ENCODE measurements around the gene KCNK4.
A peak's percentile ranks its signal among the peaks of the same experiment; 100 is the strongest.

Gene KCNK4

DNA sequence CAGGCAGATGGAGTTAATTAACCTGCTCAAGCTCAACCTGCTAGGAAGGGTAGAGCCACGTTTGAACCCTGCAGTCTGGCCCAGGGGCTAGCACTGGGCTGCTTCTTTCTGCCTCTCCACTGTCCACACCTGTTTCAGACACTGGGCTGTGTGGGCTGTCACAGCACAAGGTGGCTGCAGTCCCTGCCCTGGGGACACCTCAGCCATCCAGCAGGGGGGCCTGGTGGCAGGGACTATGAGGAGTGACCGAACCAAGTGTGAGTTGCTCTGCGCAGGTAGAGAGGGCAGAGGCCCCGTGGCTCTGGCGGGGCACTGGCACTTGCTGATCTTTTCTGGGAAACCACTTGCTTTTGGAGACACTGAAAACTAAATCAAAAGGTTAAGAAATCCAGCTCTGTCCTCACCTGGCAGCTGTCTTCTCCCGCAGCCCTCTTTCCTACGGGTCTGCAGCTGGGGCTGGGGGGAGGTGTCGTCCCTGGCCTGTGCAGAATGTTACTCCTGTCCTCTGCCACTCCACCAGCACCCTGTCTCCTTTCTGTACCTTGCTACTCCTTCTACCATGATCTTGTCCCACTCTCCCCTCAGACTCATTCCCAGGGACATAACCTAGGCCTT is 12.4 kb upstream of the KCNK4 start:
- Histone ChIP-seq H3K4ac (ENCODE audit: low read depth, low read length) (no peak overlapping the region), H2BK5ac (ENCODE audit: low read depth, low read length, poor library complexity) (no peak overlapping the region)
- no CpG with 5 or more reads among the region's 8 CpGs for WGBS (ENCODE audit: extremely low coverage, insufficient coverage, insufficient read length)

GRCh38 chr11:64281957-64282770 is 8.9 kb upstream of the KCNK4 start:
- Histone ChIP-seq H3K9ac (ENCODE audit: low read length) (no peak overlapping the region), H3K18ac (ENCODE audit: low read length) (no peak overlapping the region), H2AK5ac (ENCODE audit: low read length) (no peak overlapping the region), H2BK120ac (ENCODE audit: insufficient read depth, low read length, poor library complexity) (no peak overlapping the region), H3K23ac (ENCODE audit: low read length) (no peak overlapping the region), H4K91ac (ENCODE audit: low read depth, low read length) (no peak overlapping the region), H3K9me3 (ENCODE audit: insufficient read depth, low read depth, low read length) (peaks cover 2% of the 10 kb centered on the region), H3K79me1 (ENCODE audit: low read length) (peaks cover 14% of the 10 kb centered on the region), H3K4me1 (ENCODE audit: control insufficient read depth in 1 of 2, insufficient read depth in 2 of 2, low read length in 2 of 2) (peaks cover 14 to 18% of the 10 kb centered on the region in 2 experiments), H2AFZ (ENCODE audit: insufficient read depth, low read length, poor library complexity) (no peak overlapping the region), H3K4ac (ENCODE audit: low read depth, low read length) (no peak overlapping the region), H3K27ac (ENCODE audit: low read depth, low read length) (no peak overlapping the region), H4K8ac (ENCODE audit: low read depth, low read length) (no peak overlapping the region), H3K4me3 (ENCODE audit: low read depth, low read length) (no peak overlapping the region), H3K4me2 (ENCODE audit: low read length) (no peak overlapping the region), H3K79me2 (ENCODE audit: control insufficient read depth, insufficient read depth, low read length, poor library complexity) (peaks cover 7% of the 10 kb centered on the region), H4K12ac (ENCODE audit: low read depth, low read length) (no peak overlapping the region), H3K27me3 (ENCODE audit: insufficient read depth, low read length) (no peaks in the 10 kb centered on the region), H2BK5ac (ENCODE audit: low read depth, low read length, poor library complexity) (no peak overlapping the region), H3K14ac (ENCODE audit: low read length) (no peak overlapping the region), H3K36me3 (ENCODE audit: control insufficient read depth in 1 of 2, insufficient read depth in 2 of 2, low read length in 2 of 2) (peaks cover 14 to 16% of the 10 kb centered on the region in 2 experiments), H2BK12ac (ENCODE audit: low read length) (no peak overlapping the region)
- no CpG with 5 or more reads among the region's 22 CpGs for WGBS (ENCODE audit: extremely low coverage, insufficient coverage, insufficient read length)
- peak; percentile 67 to 82 for DNase-seq

More for the DNA sequence above, 12.4 kb upstream of the KCNK4 start:
- Histone ChIP-seq H4K12ac (ENCODE audit: low read depth, low read length) (no peak overlapping the region), H3K27me3 (ENCODE audit: insufficient read depth, low read length) (no peaks in the 10 kb centered on the region), H2BK12ac (ENCODE audit: low read length) (no peak overlapping the region), H3K36me3 (ENCODE audit: control insufficient read depth in 1 of 2, insufficient read depth in 2 of 2, low read length in 2 of 2) (peaks cover 20 to 24% of the 10 kb centered on the region in 2 experiments), H3K23ac (ENCODE audit: low read length) (peak overlapping the region; percentile 17), H3K14ac (ENCODE audit: low read length) (no peak overlapping the region), H2AFZ (ENCODE audit: insufficient read depth, low read length, poor library complexity) (no peak overlapping the region), H3K79me1 (ENCODE audit: low read length) (peaks cover 9% of the 10 kb centered on the region), H3K9me3 (ENCODE audit: insufficient read depth, low read depth, low read length) (peaks cover 2% of the 10 kb centered on the region), H4K8ac (ENCODE audit: low read depth, low read length) (no peak overlapping the region), H4K91ac (ENCODE audit: low read depth, low read length) (no peak overlapping the region), H2AK5ac (ENCODE audit: low read length) (no peak overlapping the region), H2BK120ac (ENCODE audit: insufficient read depth, low read length, poor library complexity) (no peak overlapping the region), H3K79me2 (ENCODE audit: control insufficient read depth, insufficient read depth, low read length, poor library complexity) (no peaks in the 10 kb centered on the region), H3K4me2 (ENCODE audit: low read length) (no peak overlapping the region), H3K27ac (ENCODE audit: low read depth, low read length) (no peak overlapping the region), H3K4me3 (ENCODE audit: low read depth, low read length) (no peak overlapping the region), H3K4me1 (ENCODE audit: control insufficient read depth in 1 of 2, insufficient read depth in 2 of 2, low read length in 2 of 2) (peaks cover 14 to 18% of the 10 kb centered on the region in 2 experiments), H3K18ac (ENCODE audit: low read length) (no peak overlapping the region), H3K9ac (ENCODE audit: low read length) (no peak overlapping the region)
- peak; percentile 78 to 81 for DNase-seq

DNA sequence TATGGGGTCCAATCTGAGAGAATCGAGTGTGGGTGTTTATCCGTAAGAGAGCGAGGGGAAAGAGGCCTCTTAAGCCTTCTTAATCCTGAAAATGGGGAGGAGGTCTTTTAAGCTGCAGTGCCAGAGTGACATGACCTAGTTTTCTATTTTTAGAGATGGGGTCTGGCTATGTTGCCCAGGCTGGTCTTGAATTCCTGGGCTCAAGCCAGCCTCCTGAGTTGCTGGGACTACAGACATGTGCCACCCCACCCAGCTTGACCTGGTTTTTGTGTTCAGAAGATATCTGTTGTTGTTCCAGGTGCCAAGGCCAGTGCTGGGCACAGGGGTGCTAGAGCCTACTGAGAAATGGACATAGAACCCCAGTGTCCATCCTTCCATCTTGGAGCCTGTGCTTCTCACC is 8.0 kb upstream of the KCNK4 start:
- peaks cover 7% of the 10 kb centered on the region for H3K79me2 ChIP-seq (ENCODE audit: control insufficient read depth, insufficient read depth, low read length, poor library complexity)
- no peak overlapping the region for H3K27ac ChIP-seq (ENCODE audit: low read depth, low read length)
- H3K27me3 ChIP-seq (ENCODE audit: insufficient read depth, low read length), result no peaks in the 10 kb centered on the region
- no peak overlapping the region for H2BK120ac ChIP-seq (ENCODE audit: insufficient read depth, low read length, poor library complexity)
- no peak overlapping the region for H3K14ac ChIP-seq (ENCODE audit: low read length)
- H3K18ac ChIP-seq (ENCODE audit: low read length), result no peak overlapping the region
- no peak for DNase-seq
- no CpG with 5 or more reads among the region's 3 CpGs for WGBS (ENCODE audit: extremely low coverage, insufficient coverage, insufficient read length)
- H4K91ac ChIP-seq (ENCODE audit: low read depth, low read length), result no peak overlapping the region
- H3K4me1 ChIP-seq (ENCODE audit: control insufficient read depth in 1 of 2, insufficient read depth in 2 of 2, low read length in 2 of 2), result peaks cover 14 to 18% of the 10 kb centered on the region in 2 experiments
- H3K4ac ChIP-seq (ENCODE audit: low read depth, low read length), result no peak overlapping the region
- H3K79me1 ChIP-seq (ENCODE audit: low read length), result peaks cover 14% of the 10 kb centered on the region
- H3K4me2 ChIP-seq (ENCODE audit: low read length), result no peak overlapping the region
- no peak overlapping the region for H3K23ac ChIP-seq (ENCODE audit: low read length)
- no peak overlapping the region for H2BK5ac ChIP-seq (ENCODE audit: low read depth, low read length, poor library complexity)
- H4K8ac ChIP-seq (ENCODE audit: low read depth, low read length), result no peak overlapping the region
- H2AK5ac ChIP-seq (ENCODE audit: low read length), result peak overlapping the region; percentile 50
- no peak overlapping the region for H3K9ac ChIP-seq (ENCODE audit: low read length)
- H3K9me3 ChIP-seq (ENCODE audit: insufficient read depth, low read depth, low read length), result peaks cover 2% of the 10 kb centered on the region
- no peak overlapping the region for H2BK12ac ChIP-seq (ENCODE audit: low read length)
- H2AFZ ChIP-seq (ENCODE audit: insufficient read depth, low read length, poor library complexity), result no peak overlapping the region
- no peak overlapping the region for H4K12ac ChIP-seq (ENCODE audit: low read depth, low read length)
- no peak overlapping the region for H3K4me3 ChIP-seq (ENCODE audit: low read depth, low read length)
- peaks cover 14 to 18% of the 10 kb centered on the region in 2 experiments for H3K36me3 ChIP-seq (ENCODE audit: control insufficient read depth in 1 of 2, insufficient read depth in 2 of 2, low read length in 2 of 2)

- peaks cover 7 to 16% of the 10 kb centered on the region in 2 experiments for H3K36me3 ChIP-seq (ENCODE audit: control insufficient read depth in 1 of 2, insufficient read depth in 2 of 2, low read length in 2 of 2)
- H3K4ac ChIP-seq (ENCODE audit: low read depth, low read length), result peak within 1 kb of the TSS; percentile 38
- peak within 1 kb of the TSS; percentile 54 for H4K12ac ChIP-seq (ENCODE audit: low read depth, low read length)
- peak within 1 kb of the TSS; percentile 80 for H2AFZ ChIP-seq (ENCODE audit: insufficient read depth, low read length, poor library complexity)
- peak within 1 kb of the TSS; percentile 86 for H3K9ac ChIP-seq (ENCODE audit: low read length)
- peaks cover 14% of the 10 kb centered on the region for H3K79me1 ChIP-seq (ENCODE audit: low read length)
- H3K18ac ChIP-seq (ENCODE audit: low read length), result peak within 1 kb of the TSS; percentile 83
- H3K23ac ChIP-seq (ENCODE audit: low read length), result no peak within 1 kb of the TSS
- H4K91ac ChIP-seq (ENCODE audit: low read depth, low read length), result peak within 1 kb of the TSS; percentile 83
- peak within 1 kb of the TSS; percentile 77 for H3K27ac ChIP-seq (ENCODE audit: low read depth, low read length)
- H3K79me2 ChIP-seq (ENCODE audit: control insufficient read depth, insufficient read depth, low read length, poor library complexity), result peaks cover 7% of the 10 kb centered on the region
- H3K14ac ChIP-seq (ENCODE audit: low read length), result peak within 1 kb of the TSS; percentile 78
- H3K9me3 ChIP-seq (ENCODE audit: insufficient read depth, low read depth, low read length), result peaks cover 2% of the 10 kb centered on the region
- H3K27me3 ChIP-seq (ENCODE audit: insufficient read depth, low read length), result no peaks in the 10 kb centered on the region
- H3K4me2 ChIP-seq (ENCODE audit: low read length), result peak within 1 kb of the TSS; percentile 100
- peak within 1 kb of the TSS; percentile 81 for H4K8ac ChIP-seq (ENCODE audit: low read depth, low read length)
- peak within 1 kb of the TSS; percentile 16 for H2AK5ac ChIP-seq (ENCODE audit: low read length)
- peak within 1 kb of the TSS; percentile 86 for H3K4me3 ChIP-seq (ENCODE audit: low read depth, low read length)
- WGBS (ENCODE audit: extremely low coverage, insufficient coverage, insufficient read length), result no CpG with 5 or more reads among the region's 44 CpGs
- DNase-seq, result peak; percentile 95 to 96
- peak within 1 kb of the TSS; percentile 4 for H2BK12ac ChIP-seq (ENCODE audit: low read length)
- peak within 1 kb of the TSS; percentile 63 for H2BK5ac ChIP-seq (ENCODE audit: low read depth, low read length, poor library complexity)
- peak within 1 kb of the TSS; percentile 59 for H2BK120ac ChIP-seq (ENCODE audit: insufficient read depth, low read length, poor library complexity)
- H3K4me1 ChIP-seq (ENCODE audit: control insufficient read depth in 1 of 2, insufficient read depth in 2 of 2, low read length in 2 of 2), result peaks cover 14 to 18% of the 10 kb centered on the region in 2 experiments
These were observed 6.8 kb upstream of the KCNK4 start, which contains the start of gene BAD for GRCh38 chr11:64284048-64284961. Gene BAD (minus strand): TSS chr11:64284665. CDS start chr11:64284368, 297 bp downstream.
